HG03558 (cell line): ENCODE data around the gene FIG4.
"Not testable (repeated sequence)": the region's sequence is repeated elsewhere in the genome, so short reads cannot be mapped to it uniquely, and the experiment has no call there.

Experiments used
- ATAC-seq: cut with Tn5 transposase; IDR thresholded peaks from one replicate; pipeline ENCODE4 v1.9.1; 2021; ENCODE audit warnings: moderate number of reproducible peaks; ENCODE audit not compliant: unreplicated experiment; ENCODE audit errors: extremely low read depth

The FIG4 gene

GRCh38 chr6:109690737-109691621 lies at the start of gene FIG4, which contains the start of gene AK9:
TSS of gene FIG4 (plus strand) at chr6:109691296. CDS start at chr6:109691436, 140 bp downstream.
TSS of gene AK9 (minus strand) at chr6:109691202. CDS start at chr6:109675745, 15,457 bp downstream.
- peak; percentile 84 for ATAC-seq

GRCh38 chr6:109644131-109644530 lies 47.0 kb upstream of the FIG4 start:
- no peak for ATAC-seq

- ATAC-seq, result no peak
Measured at GRCh38 chr6:109653264-109653663, 37.8 kb upstream of the FIG4 start.

GRCh38 chr6:109655761-109656262 lies 35.3 kb upstream of the FIG4 start:
- ATAC-seq, result no peak

GRCh38 chr6:109660526-109661320 lies 30.4 kb upstream of the FIG4 start:
- ATAC-seq, result no peak

GRCh38 chr6:109662192-109662591 lies 28.9 kb upstream of the FIG4 start:
- ATAC-seq, result no peak

- no peak for ATAC-seq
Measured at GRCh38 chr6:109669811-109670210, 21.3 kb upstream of the FIG4 start.

- no peak for ATAC-seq
Measured at GRCh38 chr6:109671733-109672132, 19.4 kb upstream of the FIG4 start.

- no peak for ATAC-seq
Measured at GRCh38 chr6:109672175-109672574, 18.9 kb upstream of the FIG4 start.

GRCh38 chr6:109672839-109673238 lies 18.3 kb upstream of the FIG4 start:
- no peak for ATAC-seq

- no peak for ATAC-seq
Measured at GRCh38 chr6:109676724-109677123, 14.4 kb upstream of the FIG4 start.

- ATAC-seq, result no peak
Measured at GRCh38 chr6:109678240-109678639, 12.9 kb upstream of the FIG4 start.

- not testable (repeated sequence) for ATAC-seq
Measured at GRCh38 chr6:109678661-109679505, 12.2 kb upstream of the FIG4 start.

- ATAC-seq, result no peak
Measured at GRCh38 chr6:109686566-109687265, 4.4 kb upstream of the FIG4 start.

GRCh38 chr6:109687271-109687761 lies 3.8 kb upstream of the FIG4 start:
- ATAC-seq, result no peak

- no peak for ATAC-seq
Measured at GRCh38 chr6:109690373-109690736, 741 bp upstream of the FIG4 start.

GRCh38 chr6:109693111-109693510 lies 2.0 kb downstream of the FIG4 start:
- ATAC-seq, result no peak

GRCh38 chr6:109695468-109695867 lies 4.4 kb downstream of the FIG4 start:
- ATAC-seq, result no peak

- ATAC-seq, result no peak
Measured at GRCh38 chr6:109696355-109696754, 5.3 kb downstream of the FIG4 start.
